Hepatocyte (in vitro differentiated cells): Measurements from ENCODE around the gene PCBD2.

ENCODE experiments used
- CTCF ChIP-seq: fragments of 200-600 bp; sonication (generic); IDR thresholded peaks from 2 replicates; pipeline ENCODE4 v1.5.1; 2016; ENCODE audit warnings: antibody characterized with exemption, mild to moderate bottlenecking; ENCODE audit not compliant: poor library complexity
- EZH2 ChIP-seq: fragments of 200-600 bp; sonication (generic); IDR thresholded peaks from 2 replicates; pipeline ENCODE4 v1.6.1; 2016; ENCODE audit warnings: antibody characterized with exemption, mild to moderate bottlenecking, borderline replicate concordance
- EZH2phosphoT487 ChIP-seq: fragments of 200-600 bp; sonication (generic); IDR thresholded peaks from one replicate; pipeline ENCODE4 v1.6.1; 2018; ENCODE audit warnings: antibody characterized with exemption, mild to moderate bottlenecking, low read depth, moderate library complexity; ENCODE audit not compliant: unreplicated experiment, severe bottlenecking

- TF ChIP-seq EZH2 (no peak), CTCF (no peak), EZH2phosphoT487 (no peak)
Observed at GRCh38 chr5:134965271-134965825, 60.4 kb downstream of the PCBD2 start.
